NCI-H2107 treated with DMSO at 0.1 percent for 48 hours (cell line): Measurements from ENCODE around the gene KLF6.

Experiments used
- DNase-seq: peaks from one replicate; lab custom pipeline; 2025; ENCODE audit not compliant: unreplicated experiment; lab: John Stamatoyannopoulos, UW

KLF6 gene

GRCh38 chr10:3812141-3812540 is 27.1 kb upstream of the KLF6 start:
- DNase-seq, result no peak

- DNase-seq, result no peak
Measured at GRCh38 chr10:3811291-3811870, 26.4 kb upstream of the KLF6 start.

GRCh38 chr10:3808689-3809199 is 23.7 kb upstream of the KLF6 start:
- no peak for DNase-seq

GRCh38 chr10:3807928-3808496 is 23.0 kb upstream of the KLF6 start:
- no peak for DNase-seq

GRCh38 chr10:3807211-3807927 is 22.4 kb upstream of the KLF6 start:
- no peak for DNase-seq

GRCh38 chr10:3806603-3807002 is 21.6 kb upstream of the KLF6 start:
- DNase-seq, result no peak

GRCh38 chr10:3805791-3806461 is 20.9 kb upstream of the KLF6 start:
- no peak for DNase-seq

GRCh38 chr10:3805201-3805790 is 20.3 kb upstream of the KLF6 start:
- DNase-seq, result no peak

- DNase-seq, result no peak
Measured at GRCh38 chr10:3803927-3804741, 19.1 kb upstream of the KLF6 start.

- no peak for DNase-seq
Measured at GRCh38 chr10:3803295-3803926, 18.4 kb upstream of the KLF6 start.

- no peak for DNase-seq
Measured at GRCh38 chr10:3802526-3803265, 17.7 kb upstream of the KLF6 start.

GRCh38 chr10:3801558-3802192 is 16.7 kb upstream of the KLF6 start:
- no peak for DNase-seq

GRCh38 chr10:3800586-3800985 is 15.6 kb upstream of the KLF6 start:
- DNase-seq, result no peak

GRCh38 chr10:3797750-3798149 is 12.7 kb upstream of the KLF6 start:
- no peak for DNase-seq

GRCh38 chr10:3793553-3793952 is 8.5 kb upstream of the KLF6 start:
- DNase-seq, result no peak

GRCh38 chr10:3792710-3793219 is 7.8 kb upstream of the KLF6 start:
- no peak for DNase-seq

GRCh38 chr10:3791974-3792633 is 7.1 kb upstream of the KLF6 start:
- no peak for DNase-seq

GRCh38 chr10:3790858-3791257 is 5.8 kb upstream of the KLF6 start:
- DNase-seq, result no peak
